Parietal lobe (tissue), 1 donor: Measurements from ENCODE around the gene SFRP2. TPM values are rescaled to one million over a fixed set of nuclear protein-coding genes. Genes with fewer than 3 reads are reported as not detected.

Experiments used
- total RNA-seq: library from RNA; depleted of rRNA; stranded (reverse); fragments of >200 nt; gene quantifications from one replicate; pipeline ENCODE4 v1.2.3, GENCODE V29; 2014

Gene SFRP2, protein sequence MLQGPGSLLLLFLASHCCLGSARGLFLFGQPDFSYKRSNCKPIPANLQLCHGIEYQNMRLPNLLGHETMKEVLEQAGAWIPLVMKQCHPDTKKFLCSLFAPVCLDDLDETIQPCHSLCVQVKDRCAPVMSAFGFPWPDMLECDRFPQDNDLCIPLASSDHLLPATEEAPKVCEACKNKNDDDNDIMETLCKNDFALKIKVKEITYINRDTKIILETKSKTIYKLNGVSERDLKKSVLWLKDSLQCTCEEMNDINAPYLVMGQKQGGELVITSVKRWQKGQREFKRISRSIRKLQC
- 1.6 TPM for total RNA-seq

DNA sequence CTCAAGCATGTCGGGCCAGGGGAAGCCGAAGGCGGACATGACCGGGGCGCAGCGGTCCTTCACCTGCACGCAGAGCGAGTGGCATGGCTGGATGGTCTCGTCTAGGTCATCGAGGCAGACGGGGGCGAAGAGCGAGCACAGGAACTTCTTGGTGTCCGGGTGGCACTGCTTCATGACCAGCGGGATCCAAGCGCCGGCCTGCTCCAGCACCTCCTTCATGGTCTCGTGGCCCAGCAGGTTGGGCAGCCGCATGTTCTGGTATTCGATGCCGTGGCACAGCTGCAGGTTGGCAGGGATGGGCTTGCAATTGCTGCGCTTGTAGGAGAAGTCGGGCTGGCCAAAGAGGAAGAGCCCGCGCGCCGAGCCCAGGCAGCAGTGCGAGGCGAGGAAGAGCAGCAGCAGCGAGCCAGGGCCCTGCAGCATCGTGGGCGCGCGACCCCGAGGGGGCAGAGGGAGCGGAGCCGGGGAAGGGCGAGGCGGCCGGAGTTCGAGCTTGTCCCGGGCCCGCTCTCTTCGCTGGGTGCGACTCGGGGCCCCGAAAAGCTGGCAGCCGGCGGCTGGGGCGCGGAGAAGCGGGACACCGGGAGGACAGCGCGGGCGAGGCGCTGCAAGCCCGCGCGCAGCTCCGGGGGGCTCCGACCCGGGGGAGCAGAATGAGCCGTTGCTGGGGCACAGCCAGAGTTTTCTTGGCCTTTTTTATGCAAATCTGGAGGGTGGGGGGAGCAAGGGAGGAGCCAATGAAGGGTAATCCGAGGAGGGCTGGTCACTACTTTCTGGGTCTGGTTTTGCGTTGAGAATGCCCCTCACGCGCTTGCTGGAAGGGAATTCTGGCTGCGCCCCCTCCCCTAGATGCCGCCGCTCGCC is at the start of gene SFRP2:
Gene SFRP2 (minus strand): TSS at position 671 of the 864 bp plus-strand sequence. CDS start 248 bp downstream, at position 423.

DNA sequence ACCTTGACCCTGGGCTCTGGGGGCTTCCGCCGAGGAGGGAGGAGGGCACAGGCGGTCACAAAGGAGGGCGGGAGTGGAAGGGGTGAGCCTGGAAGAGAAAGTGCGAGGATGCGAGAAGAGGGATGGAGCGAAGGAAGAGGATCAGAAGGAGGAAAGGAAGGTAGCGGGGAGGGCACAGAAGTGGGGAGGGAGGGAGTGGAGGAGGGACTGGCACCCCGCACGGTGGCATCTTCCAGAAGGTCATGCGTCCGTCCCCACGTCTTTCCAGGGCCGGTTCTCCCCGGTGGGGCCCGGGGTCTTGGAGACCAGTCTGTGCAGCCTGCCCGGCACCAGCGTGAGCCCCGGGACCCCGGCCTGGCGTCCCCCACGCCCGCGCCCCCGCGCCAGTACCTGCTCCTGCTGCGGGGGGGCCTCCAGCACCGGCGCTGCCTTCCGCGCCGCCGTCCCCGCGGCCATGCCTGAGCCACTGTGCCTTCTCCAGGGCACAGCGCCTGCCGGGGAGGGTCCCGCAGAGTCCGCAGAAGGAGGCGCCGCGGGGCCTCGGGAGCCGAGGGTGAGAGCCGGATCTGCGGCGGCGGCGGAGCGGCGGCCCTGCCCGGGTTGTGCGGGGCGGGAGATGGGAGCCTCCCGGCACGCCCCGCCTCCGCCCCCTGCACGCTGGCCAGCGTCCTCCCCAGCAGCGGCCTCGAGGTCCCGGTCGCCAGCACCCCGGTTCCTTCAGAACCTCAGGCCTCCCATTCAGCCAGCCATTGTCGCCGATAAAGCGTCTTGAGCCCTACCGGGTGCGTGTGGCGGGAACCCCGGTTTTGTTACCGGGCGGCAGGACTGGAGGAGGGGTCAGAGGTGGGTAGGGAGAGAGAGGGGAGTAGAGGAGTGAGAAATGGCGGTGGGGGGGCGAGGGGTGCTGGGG is 29.2 kb downstream of the SFRP2 start, which contains the start of gene RNF175:
Gene RNF175 (minus strand): TSS at position 618 of the 910 bp plus-strand sequence. CDS start 162 bp downstream, at position 456.

Other genes with a start within 250 kb of the SFRP2 start
- gene TLR2, start 104.8 kb downstream of the SFRP2 start, total RNA-seq: 0.63 TPM
- 35.1 TPM for gene RNF175, start 29.1 kb downstream of the SFRP2 start, total RNA-seq